ENCODE results near the gene TMEM129. TPM values are rescaled to one million over a fixed set of nuclear protein-coding genes. Genes with fewer than 3 reads are reported as not detected.
"Not testable (repeated sequence)": the region's sequence is repeated elsewhere in the genome, so short reads cannot be mapped to it uniquely, and the experiment has no call there.

The TMEM129 gene
- total RNA-seq, 1 experiment from 2014 or later: 41.2 TPM

GRCh38 chr4:1703867-1704266 is 17.3 kb downstream of the TMEM129 start:
- H3K4me3 ChIP-seq: no peak overlapping the region
- H4K20me1 ChIP-seq (ENCODE audit: insufficient read depth): peaks cover 42% of the 10 kb centered on the region
- no peak for DNase-seq
- no peaks in the 10 kb centered on the region for H3K27me3 ChIP-seq (ENCODE audit: insufficient read depth, low read depth)
- H3K9me2 ChIP-seq (ENCODE audit: insufficient read depth): no peaks in the 10 kb centered on the region
- no peak overlapping the region for H3K4me2 ChIP-seq
- H2AFZ ChIP-seq: no peak overlapping the region
- H3K4me1 ChIP-seq (replicated peaks; ENCODE audit: insufficient read depth): no peaks in the 10 kb centered on the region; the same call in 1 of the 2 replicates
- H3K27ac ChIP-seq: no peak overlapping the region
- H3K36me3 ChIP-seq (ENCODE audit: low read depth): peaks cover 30% of the 10 kb centered on the region
- H3K79me2 ChIP-seq (ENCODE audit: low read depth): peaks cover 77% of the 10 kb centered on the region
- ChIA-PET CTCF (interaction anchor here (0.6 kb wide), 1 partner anchor 23 kb away, joined by 3 read pairs; no protein-coding TSS in a partner anchor), POLR2A (ENCODE audit: unreplicated experiment) (no interaction called here)
- TF ChIP-seq EZH2 (IDR thresholded peaks at IDR 0.05; ENCODE audit: low read depth) (no peak), CTCF (conservative IDR thresholded peaks at IDR 0.05) (no peak)
- no peaks in the 10 kb centered on the region for H3K9me3 ChIP-seq (ENCODE audit: insufficient read depth, low read depth)
- BruUV-seq (replicated peaks): no TSS peak
- H3F3A ChIP-seq (ENCODE audit: insufficient read depth, low read depth): peaks cover 27% of the 10 kb centered on the region; the same call in 1 of the 2 replicates
- intact Hi-C loops (cut with micrococcal nuclease; ENCODE audit: unreplicated experiment): no loop called here

DNA sequence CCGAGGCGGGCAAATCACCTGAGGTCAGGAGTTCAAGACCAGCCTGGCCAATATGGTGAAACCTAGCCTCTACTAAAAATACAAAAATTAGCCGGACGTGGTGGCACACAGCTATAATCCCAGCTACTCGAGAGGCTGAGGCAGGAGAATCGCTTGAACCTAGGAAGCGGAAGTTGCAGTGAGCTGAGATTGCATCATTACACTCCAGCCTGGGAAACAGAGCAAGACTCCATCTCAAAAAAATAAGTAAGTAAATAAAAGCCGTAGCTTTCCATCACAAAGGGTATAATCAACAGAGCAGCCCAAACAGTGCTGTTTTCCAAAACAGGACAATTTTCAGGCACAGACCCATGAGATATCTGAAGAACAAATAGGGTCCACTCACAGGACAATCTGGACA is 19.5 kb downstream of the TMEM129 start:
- H3K4me3 ChIP-seq; H2AFZ ChIP-seq; H3K9me3 ChIP-seq (ENCODE audit: insufficient read depth, low read depth); H3K4me1 ChIP-seq (replicated peaks; ENCODE audit: insufficient read depth); H3K9me2 ChIP-seq (ENCODE audit: insufficient read depth); DNase-seq; H3K27me3 ChIP-seq (ENCODE audit: insufficient read depth, low read depth); CTCF ChIA-PET; intact Hi-C loops (cut with micrococcal nuclease; ENCODE audit: unreplicated experiment); H3K4me2 ChIP-seq; BruUV-seq (replicated peaks); H3K27ac ChIP-seq; POLR2A ChIA-PET (ENCODE audit: unreplicated experiment): not testable (repeated sequence)
- peaks cover 28% of the 10 kb centered on the region for H3K36me3 ChIP-seq (ENCODE audit: low read depth)
- H3K79me2 ChIP-seq (ENCODE audit: low read depth): peaks cover 58% of the 10 kb centered on the region
- H3F3A ChIP-seq (ENCODE audit: insufficient read depth, low read depth): peaks cover 34% of the 10 kb centered on the region; the same call in 1 of the 2 replicates
- peaks cover 30% of the 10 kb centered on the region for H4K20me1 ChIP-seq (ENCODE audit: insufficient read depth)

DNA sequence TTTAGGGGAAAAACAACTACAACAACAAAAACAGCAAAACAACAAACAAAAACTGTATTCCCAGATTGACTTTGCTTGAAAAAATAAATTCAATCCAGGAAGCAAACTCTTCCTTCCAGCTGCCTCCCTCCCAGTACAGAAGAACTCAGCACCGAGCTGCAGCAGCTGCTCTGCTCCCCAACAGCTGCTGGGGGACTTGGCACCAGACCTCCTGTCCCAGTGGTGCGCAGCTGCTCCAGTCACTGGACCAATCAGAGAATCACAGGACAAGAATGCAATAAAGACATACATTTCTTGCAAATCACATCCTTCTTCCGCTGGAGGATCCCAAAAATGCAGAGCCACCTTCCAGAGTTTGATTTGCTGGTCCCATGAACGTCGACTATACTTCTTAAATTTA is 25.2 kb downstream of the TMEM129 start:
- no peak for DNase-seq
- TF ChIP-seq EZH2 (IDR thresholded peaks at IDR 0.05; ENCODE audit: low read depth): no peak
- no peak for TF ChIP-seq CTCF (conservative IDR thresholded peaks at IDR 0.05)
- Histone ChIP-seq H3K79me2 (ENCODE audit: low read depth) (0 out of 2 replicates have a peak, but pooled peaks cover 8% of the 10 kb centered on the region), H3F3A (ENCODE audit: insufficient read depth, low read depth) (peaks cover 59% of the 10 kb centered on the region), H3K36me3 (ENCODE audit: low read depth) (peaks cover 44% of the 10 kb centered on the region), H3K4me3 (no peak overlapping the region), H3K9me2 (ENCODE audit: insufficient read depth) (no peaks in the 10 kb centered on the region), H3K4me2 (no peak overlapping the region), H2AFZ (no peak overlapping the region), H3K27me3 (ENCODE audit: insufficient read depth, low read depth) (no peaks in the 10 kb centered on the region), H3K4me1 (replicated peaks; ENCODE audit: insufficient read depth) (no peaks in the 10 kb centered on the region), H3K9me3 (ENCODE audit: insufficient read depth, low read depth) (no peaks in the 10 kb centered on the region), H4K20me1 (ENCODE audit: insufficient read depth) (no peaks in the 10 kb centered on the region; the same call in 1 of the 2 replicates), H3K27ac (no peak overlapping the region)
- BruUV-seq (replicated peaks): no TSS peak
- POLR2A ChIA-PET (ENCODE audit: unreplicated experiment): no interaction called here
- intact Hi-C loops (cut with micrococcal nuclease; ENCODE audit: unreplicated experiment): no loop called here
- CTCF ChIA-PET: no interaction called here

Data from PC-9 (cell line).